ENCODE measurements around the gene SLC7A4.
A peak's percentile ranks its signal among the peaks of the same experiment; 100 is the strongest.

The SLC7A4 gene

GRCh38 chr22:21038405-21038804 is 6.0 kb upstream of the SLC7A4 start:
- no peak for TF ChIP-seq POLR2A (IDR thresholded peaks at IDR 0.05; ENCODE audit: low read depth, low read length)
- FAIRE-seq = no peak
- DNase-seq (ENCODE audit: insufficient read length, low spot score) = no peak

DNA sequence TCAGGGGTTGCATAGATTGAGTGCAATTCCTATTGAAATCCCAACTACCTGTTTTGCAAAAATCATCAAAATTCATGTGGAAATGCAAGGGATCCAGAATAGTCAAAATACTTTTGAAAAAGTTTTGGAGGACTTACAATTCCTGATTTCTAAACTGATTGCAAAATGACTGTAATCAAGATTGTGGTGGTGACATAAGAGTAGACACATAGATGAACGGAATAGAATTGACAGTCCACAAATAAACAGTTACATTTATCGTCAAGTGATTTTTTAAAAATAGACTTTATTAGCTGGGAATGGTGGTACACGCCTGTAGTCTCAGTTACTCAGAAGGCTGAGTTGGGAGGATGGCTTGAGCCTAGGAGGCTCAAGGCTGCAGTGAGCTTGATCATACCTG is 2.6 kb upstream of the SLC7A4 start:
- no peak for FAIRE-seq
- DNase-seq (ENCODE audit: insufficient read length, low spot score) = no peak
- TF ChIP-seq POLR2A (IDR thresholded peaks at IDR 0.05; ENCODE audit: low read depth, low read length) = no peak

GRCh38 chr22:21033895-21034294 is 1.5 kb upstream of the SLC7A4 start:
- no peak for FAIRE-seq
- no peak for TF ChIP-seq POLR2A (IDR thresholded peaks at IDR 0.05; ENCODE audit: low read depth, low read length)
- no peak for DNase-seq (ENCODE audit: insufficient read length, low spot score)

DNA sequence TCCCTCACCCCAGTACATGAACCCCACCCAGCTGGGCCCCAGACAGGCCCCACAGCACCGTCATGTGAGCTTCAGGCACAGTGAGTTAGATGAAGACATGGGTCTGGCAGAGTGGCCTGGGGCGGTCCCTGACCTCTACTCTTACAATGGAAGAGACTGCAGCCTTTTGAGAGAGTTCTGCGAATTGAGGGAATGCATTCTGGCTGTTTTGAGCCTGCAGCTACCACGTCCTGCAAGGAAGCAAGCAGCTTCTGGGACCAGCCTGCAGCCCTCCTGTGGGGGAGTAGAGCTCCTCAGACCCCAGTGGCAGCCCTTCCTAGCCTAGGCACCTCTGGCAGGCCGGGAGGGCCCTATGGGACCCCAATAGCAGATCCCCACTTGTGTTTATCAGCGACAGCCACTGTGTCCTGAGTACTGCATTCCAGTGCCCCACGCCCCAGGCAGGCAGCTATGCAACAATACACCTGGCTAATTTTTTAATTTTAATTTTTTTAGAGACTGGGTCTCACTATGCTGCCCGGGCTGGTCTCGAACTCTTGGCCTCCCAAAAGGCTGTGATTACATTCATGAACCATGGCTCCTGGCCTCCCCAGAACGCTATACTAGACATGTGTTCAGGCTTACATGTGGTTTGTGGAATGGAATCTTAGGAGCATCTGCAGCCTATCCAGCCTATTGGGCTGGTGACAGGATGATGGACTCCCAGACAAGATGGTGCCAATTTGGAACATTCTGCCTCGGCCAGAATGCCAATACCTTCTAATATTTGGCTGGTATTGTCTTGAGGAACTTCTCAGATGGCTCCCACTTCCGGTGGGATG is 717 bp upstream of the SLC7A4 start:
- no peak for TF ChIP-seq POLR2A (IDR thresholded peaks at IDR 0.05; ENCODE audit: low read depth, low read length)
- FAIRE-seq (no peak), DNase-seq (ENCODE audit: insufficient read length, low spot score) (no peak)

- no peak for FAIRE-seq
- no peak for TF ChIP-seq POLR2A (IDR thresholded peaks at IDR 0.05; ENCODE audit: low read depth, low read length)
- no peak for DNase-seq (ENCODE audit: insufficient read length, low spot score)
These were observed 770 bp downstream of the SLC7A4 start for GRCh38 chr22:21031545-21032036.

- FAIRE-seq (no peak), DNase-seq (ENCODE audit: insufficient read length, low spot score) (no peak)
- TF ChIP-seq POLR2A (IDR thresholded peaks at IDR 0.05; ENCODE audit: low read depth, low read length) = no peak
These were observed 1.5 kb downstream of the SLC7A4 start for GRCh38 chr22:21030621-21031544.

DNA sequence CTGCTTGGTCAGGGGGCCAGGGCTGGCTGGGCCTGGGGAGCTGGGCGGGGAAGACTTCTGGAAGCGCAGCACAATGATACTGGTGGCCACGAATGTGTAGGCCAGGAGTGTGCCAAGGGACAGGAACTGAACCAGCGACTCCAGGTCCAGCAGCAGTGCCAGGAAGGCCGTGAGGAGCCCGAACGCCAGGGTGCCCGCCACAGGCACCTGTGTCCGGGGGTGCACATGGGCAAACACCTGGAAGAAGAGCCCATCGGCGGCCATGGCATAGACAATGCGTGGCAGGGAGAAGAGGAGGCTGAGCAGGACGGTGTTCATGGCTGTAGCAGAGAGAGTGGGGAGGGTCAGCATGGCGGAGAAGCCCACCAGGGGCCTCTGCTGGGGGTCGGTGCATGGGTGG is 2.3 kb downstream of the SLC7A4 start:
- FAIRE-seq = no peak
- no peak for TF ChIP-seq POLR2A (IDR thresholded peaks at IDR 0.05; ENCODE audit: low read depth, low read length)

GRCh38 chr22:21029486-21030025 is 2.8 kb downstream of the SLC7A4 start:
- no peak for FAIRE-seq

More for the DNA sequence above, 2.3 kb downstream of the SLC7A4 start:
- no peak for DNase-seq (ENCODE audit: insufficient read length, low spot score)

GRCh38 chr22:21028277-21029251 is 3.8 kb downstream of the SLC7A4 start:
- FAIRE-seq = no peak
- TF ChIP-seq POLR2A (IDR thresholded peaks at IDR 0.05; ENCODE audit: low read depth, low read length) = no peak
- DNase-seq (ENCODE audit: insufficient read length, low spot score) = no peak

More at GRCh38 chr22:21029486-21030025, 2.8 kb downstream of the SLC7A4 start:
- no peak for TF ChIP-seq POLR2A (IDR thresholded peaks at IDR 0.05; ENCODE audit: low read depth, low read length)
- no peak for DNase-seq (ENCODE audit: insufficient read length, low spot score)

GRCh38 chr22:21026783-21027692 is 5.3 kb downstream of the SLC7A4 start:
- FAIRE-seq (peak; percentile 66), DNase-seq (ENCODE audit: insufficient read length, low spot score) (peak; percentile 31)
- no peak for TF ChIP-seq POLR2A (IDR thresholded peaks at IDR 0.05; ENCODE audit: low read depth, low read length)

DNA sequence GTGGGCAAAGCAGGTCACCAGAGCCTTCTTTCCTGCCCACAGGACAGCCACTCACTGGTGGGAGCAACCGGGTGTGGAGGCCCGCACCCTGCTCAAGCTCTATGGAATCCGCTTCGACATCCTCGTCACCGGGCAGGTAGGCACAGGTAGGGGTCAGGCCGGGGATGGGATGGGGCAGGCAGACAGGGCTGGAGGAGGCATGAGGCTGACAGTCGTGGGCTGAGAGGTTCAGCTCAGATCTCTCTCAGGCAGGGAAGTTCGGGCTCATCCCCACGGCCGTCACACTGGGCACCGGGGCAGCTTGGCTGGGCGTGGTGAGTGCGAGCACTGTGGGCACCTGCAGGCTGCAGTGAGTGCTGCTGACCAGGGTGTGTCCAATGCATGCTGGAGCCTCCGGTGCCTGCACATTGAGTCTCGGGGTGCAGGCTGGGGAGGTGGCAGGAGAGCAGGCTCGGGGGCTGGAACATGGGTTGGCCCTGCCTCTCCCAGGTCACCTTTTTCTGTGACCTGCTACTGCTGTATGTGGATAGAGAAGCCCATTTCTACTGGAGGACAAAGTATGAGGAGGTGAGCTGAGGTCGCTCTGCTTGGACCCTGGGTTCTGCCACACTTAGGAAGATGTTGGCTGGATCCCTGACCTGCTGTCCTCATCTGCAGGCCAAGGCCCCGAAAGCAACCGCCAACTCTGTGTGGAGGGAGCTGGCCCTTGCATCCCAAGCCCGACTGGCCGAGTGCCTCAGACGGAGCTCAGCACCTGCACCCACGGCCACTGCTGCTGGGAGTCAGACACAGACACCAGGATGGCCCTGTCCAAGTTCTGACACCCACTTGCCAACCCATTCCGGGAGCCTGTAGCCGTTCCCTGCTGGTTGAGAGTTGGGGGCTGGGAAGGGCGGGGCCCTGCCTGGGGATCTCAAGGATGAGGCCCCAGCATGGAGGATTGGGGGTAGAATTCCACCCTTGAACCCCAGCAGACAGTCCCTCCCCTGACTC is 6.3 kb downstream of the SLC7A4 start:
- FAIRE-seq = no peak
- no peak for DNase-seq (ENCODE audit: insufficient read length, low spot score)
- no peak for TF ChIP-seq POLR2A (IDR thresholded peaks at IDR 0.05; ENCODE audit: low read depth, low read length)

Measured in H54 (cell line).